ENCODE measurements around the gene LITAF. TPM values are rescaled to one million over a fixed set of nuclear protein-coding genes. Genes with fewer than 3 reads are reported as not detected.
"Not testable (repeated sequence)": the region's sequence is repeated elsewhere in the genome, so short reads cannot be mapped to it uniquely, and the experiment has no call there.

LITAF gene
- polyA plus RNA-seq, 3 donors, result 107 to 125 (median 115) TPM

- no peak for DNase-seq (ENCODE audit: low read depth in 3 of 3, low spot score in 2 of 3)
Observed at GRCh38 chr16:11621539-11621919, 34.8 kb upstream of the LITAF start.

- no peak for DNase-seq (ENCODE audit: low read depth in 3 of 3, low spot score in 2 of 3)
Observed at GRCh38 chr16:11620243-11621003, 33.7 kb upstream of the LITAF start.

GRCh38 chr16:11619327-11619851 lies 32.7 kb upstream of the LITAF start:
- no peak for DNase-seq (ENCODE audit: low read depth in 3 of 3, low spot score in 2 of 3)

- no peak for DNase-seq (ENCODE audit: low read depth in 3 of 3, low spot score in 2 of 3)
Observed at GRCh38 chr16:11618107-11618717, 31.5 kb upstream of the LITAF start.

GRCh38 chr16:11615748-11616447 lies 29.2 kb upstream of the LITAF start:
- no peak for DNase-seq (ENCODE audit: low read depth in 3 of 3, low spot score in 2 of 3)

GRCh38 chr16:11614587-11615175 lies 28.0 kb upstream of the LITAF start:
- no peak for DNase-seq (ENCODE audit: low read depth in 3 of 3, low spot score in 2 of 3)

- DNase-seq (ENCODE audit: low read depth in 3 of 3, low spot score in 2 of 3), result no peak
Observed at GRCh38 chr16:11613381-11614303, 26.9 kb upstream of the LITAF start.

- DNase-seq (ENCODE audit: low read depth in 3 of 3, low spot score in 2 of 3), result no peak
Observed at GRCh38 chr16:11612665-11613025, 25.9 kb upstream of the LITAF start.

GRCh38 chr16:11611871-11612664 lies 25.3 kb upstream of the LITAF start:
- DNase-seq (ENCODE audit: low read depth in 3 of 3, low spot score in 2 of 3), result no peak

GRCh38 chr16:11610580-11610979 lies 23.9 kb upstream of the LITAF start:
- no peak for DNase-seq (ENCODE audit: low read depth in 3 of 3, low spot score in 2 of 3)

GRCh38 chr16:11610121-11610505 lies 23.4 kb upstream of the LITAF start:
- no peak for DNase-seq (ENCODE audit: low read depth in 3 of 3, low spot score in 2 of 3)

GRCh38 chr16:11609474-11610120 lies 22.9 kb upstream of the LITAF start:
- no peak for DNase-seq (ENCODE audit: low read depth in 3 of 3, low spot score in 2 of 3)

- DNase-seq (ENCODE audit: low read depth in 3 of 3, low spot score in 2 of 3), result no peak
Observed at GRCh38 chr16:11605891-11606290, 19.2 kb upstream of the LITAF start.

GRCh38 chr16:11605564-11605886 lies 18.8 kb upstream of the LITAF start:
- DNase-seq (ENCODE audit: low read depth in 3 of 3, low spot score in 2 of 3), result no peak

- no peak for DNase-seq (ENCODE audit: low read depth in 3 of 3, low spot score in 2 of 3)
Observed at GRCh38 chr16:11604783-11605563, 18.3 kb upstream of the LITAF start.

GRCh38 chr16:11604296-11604695 lies 17.6 kb upstream of the LITAF start:
- DNase-seq (ENCODE audit: low read depth in 3 of 3, low spot score in 2 of 3), result not testable (repeated sequence)

- no peak for DNase-seq (ENCODE audit: low read depth in 3 of 3, low spot score in 2 of 3)
Observed at GRCh38 chr16:11603331-11603750, 16.6 kb upstream of the LITAF start.

GRCh38 chr16:11602321-11602720 lies 15.6 kb upstream of the LITAF start:
- DNase-seq (ENCODE audit: low read depth in 3 of 3, low spot score in 2 of 3), result no peak

Data from right renal cortex interstitium (tissue), 3 donors.